Spleen (tissue), 7 donors: Measurements from ENCODE around the gene SPATS2L.

Experiments
- CTCF ChIP-seq, 11 experiments: fragments of 200-600 bp in 7 of 11; fragments of 450-650 bp in 4 of 11; sonication (generic) in 4 of 11; IDR thresholded peaks in 8 of 11; conservative IDR thresholded peaks in 3 of 11; 1 replicate in 7 of 11; 2 replicates in 4 of 11; pipeline versions ENCODE4 v1.4.0 to v1.8.0; 2016 to 2021; ENCODE audit warnings: antibody characterized with exemption in 11 of 11, inconsistent platforms in 4 of 11, mild to moderate bottlenecking in 1 of 11
- POLR2AphosphoS5 ChIP-seq, 3 donors: sonication (generic); formaldehyde crosslinking; IDR thresholded peaks; one replicate each; pipeline ENCODE4 v1.5.1; 2017; ENCODE audit warnings: antibody characterized with exemption in 3 of 3
- donor health status: DM: no; HTN: no; CAD: no; lungs with moderate emphysema.
- donor health status: DM: no; HTN: no; CAD: no.
- donor health status: DM: no; HTN: no; CAD: no.

GRCh38 chr2:200488169-200488568 lies 181.7 kb downstream of the SPATS2L start:
- TF ChIP-seq CTCF (IDR thresholded peaks at IDR 0.05 in 8 of 11, conservative IDR thresholded peaks at IDR 0.05 in 3 of 11) (no peak), POLR2AphosphoS5 (IDR thresholded peaks at IDR 0.05) (no peak)
